GM21576 (cell line): ENCODE data around the gene KANTR.
"Not testable (repeated sequence)": the region's sequence is repeated elsewhere in the genome, so short reads cannot be mapped to it uniquely, and the experiment has no call there.

ENCODE experiments used
- ATAC-seq: cut with Tn5 transposase; IDR thresholded peaks from one replicate; pipeline ENCODE4 v1.9.1; 2021; ENCODE audit warnings: mild to moderate bottlenecking, moderate library complexity; ENCODE audit not compliant: unreplicated experiment

KANTR gene

DNA sequence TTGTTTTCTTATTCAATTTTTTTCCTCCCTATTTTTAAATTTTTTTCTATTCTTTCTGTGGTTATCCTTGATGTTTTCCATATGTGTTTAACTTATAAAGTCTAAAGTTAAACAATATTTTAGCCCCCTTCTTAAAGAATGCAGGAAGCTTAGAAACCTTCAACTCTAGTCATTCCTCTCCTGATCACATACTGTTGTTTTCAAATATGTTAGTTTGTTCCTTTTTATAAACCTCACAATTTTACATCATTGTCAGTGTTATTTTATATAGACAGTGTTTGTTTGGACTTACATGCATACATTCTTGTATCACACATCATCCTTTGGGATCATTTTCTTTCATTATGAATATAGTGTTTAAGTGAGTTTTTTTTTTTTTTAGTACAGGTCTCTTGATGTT is 31.6 kb downstream of the KANTR start:
- ATAC-seq = no peak

DNA sequence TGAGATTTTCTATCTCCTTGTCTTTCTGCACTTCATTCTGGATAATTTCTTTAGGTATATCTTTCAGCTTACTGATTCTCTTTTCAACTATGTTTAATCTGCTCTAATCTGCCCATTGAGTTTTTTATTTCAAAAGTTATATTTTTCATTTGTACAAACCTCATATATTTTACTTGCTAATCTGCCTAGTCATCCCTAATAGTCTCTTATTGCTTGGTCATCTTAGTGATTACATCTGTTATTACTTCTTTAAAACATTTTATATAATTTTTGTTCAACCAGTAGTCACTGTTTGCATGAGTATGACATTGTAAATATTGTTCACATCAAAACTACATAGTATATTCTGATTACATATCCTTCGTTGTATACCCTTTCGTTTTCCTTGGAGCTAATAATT is 32.4 kb downstream of the KANTR start:
- ATAC-seq = no peak

DNA sequence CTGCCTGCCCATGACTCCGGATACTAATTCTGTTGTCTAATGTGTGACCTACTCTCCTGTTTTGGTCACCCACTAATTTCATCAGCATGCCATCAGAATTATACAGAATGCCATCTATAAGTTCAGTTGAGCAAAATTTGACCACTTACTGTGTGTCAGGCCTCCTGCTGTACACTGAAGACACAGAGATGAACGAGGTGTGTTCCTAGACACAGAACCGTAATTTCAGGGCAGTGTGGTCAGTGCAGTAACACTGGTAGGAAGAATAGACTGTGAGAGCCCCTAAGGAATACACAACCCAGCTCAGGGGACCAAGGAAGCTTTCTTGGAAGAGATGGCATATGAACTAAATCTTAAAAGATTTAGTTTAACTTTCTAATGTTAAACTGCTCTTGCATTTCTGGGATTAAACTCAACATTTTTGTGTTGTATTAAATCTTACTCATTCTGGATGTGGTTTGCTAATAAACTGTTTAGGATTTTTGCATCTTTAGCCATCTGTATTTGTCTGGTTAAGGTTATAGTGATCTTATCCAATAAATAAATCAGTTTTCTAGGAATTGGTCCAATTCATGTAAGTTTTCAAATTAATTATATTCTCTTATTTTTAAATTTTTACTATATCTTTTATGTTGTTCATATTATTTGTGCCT is 34.3 kb downstream of the KANTR start:
- no peak for ATAC-seq

- no peak for ATAC-seq
These were observed 39.5 kb downstream of the KANTR start for GRCh38 chrX:53133400-53133799.

- ATAC-seq = no peak
These were observed 41.6 kb downstream of the KANTR start for GRCh38 chrX:53135581-53135980.

DNA sequence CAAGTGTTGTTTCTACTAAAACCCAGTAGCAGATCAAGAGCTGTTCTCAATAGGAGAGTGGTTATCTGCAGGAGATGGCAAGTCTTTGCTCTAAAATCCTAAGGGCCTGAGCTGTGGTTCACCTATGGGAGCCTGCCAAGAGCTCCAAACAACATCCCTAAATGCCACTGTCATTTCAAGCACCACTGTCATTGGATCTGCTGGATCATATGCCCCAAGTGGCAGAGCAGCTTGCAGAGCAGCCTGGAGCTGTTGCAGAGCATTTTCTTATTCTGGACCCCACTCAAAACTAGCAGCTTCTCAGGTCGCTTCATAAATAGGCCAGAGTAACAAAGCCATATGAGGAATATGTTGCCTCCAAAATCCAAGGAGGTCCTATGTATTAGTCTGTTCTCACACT is 59.6 kb downstream of the KANTR start:
- no peak for ATAC-seq

- no peak for ATAC-seq
These were observed 61.7 kb downstream of the KANTR start for GRCh38 chrX:53155512-53156206.

GRCh38 chrX:53156207-53156596 is 62.3 kb downstream of the KANTR start:
- no peak for ATAC-seq

DNA sequence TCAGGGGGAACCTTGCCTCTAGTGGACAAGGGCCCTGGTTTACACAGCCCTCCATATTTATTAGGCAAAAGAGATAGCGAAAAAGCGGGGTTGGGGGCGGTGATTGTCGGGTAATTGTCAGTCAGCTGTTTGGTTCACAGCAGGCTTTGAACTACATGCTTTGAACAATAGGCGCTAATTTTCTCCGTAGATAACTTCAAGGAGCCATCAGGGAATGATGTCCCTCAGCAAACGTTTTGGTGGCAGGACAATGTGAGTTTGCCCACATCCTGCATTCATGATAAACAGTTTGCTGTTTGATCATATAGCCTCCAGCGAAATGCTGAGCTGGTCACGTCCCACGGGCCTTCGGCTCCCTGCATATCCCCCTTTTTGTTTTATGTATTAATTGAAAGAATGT is 65.2 kb downstream of the KANTR start:
- ATAC-seq = no peak

DNA sequence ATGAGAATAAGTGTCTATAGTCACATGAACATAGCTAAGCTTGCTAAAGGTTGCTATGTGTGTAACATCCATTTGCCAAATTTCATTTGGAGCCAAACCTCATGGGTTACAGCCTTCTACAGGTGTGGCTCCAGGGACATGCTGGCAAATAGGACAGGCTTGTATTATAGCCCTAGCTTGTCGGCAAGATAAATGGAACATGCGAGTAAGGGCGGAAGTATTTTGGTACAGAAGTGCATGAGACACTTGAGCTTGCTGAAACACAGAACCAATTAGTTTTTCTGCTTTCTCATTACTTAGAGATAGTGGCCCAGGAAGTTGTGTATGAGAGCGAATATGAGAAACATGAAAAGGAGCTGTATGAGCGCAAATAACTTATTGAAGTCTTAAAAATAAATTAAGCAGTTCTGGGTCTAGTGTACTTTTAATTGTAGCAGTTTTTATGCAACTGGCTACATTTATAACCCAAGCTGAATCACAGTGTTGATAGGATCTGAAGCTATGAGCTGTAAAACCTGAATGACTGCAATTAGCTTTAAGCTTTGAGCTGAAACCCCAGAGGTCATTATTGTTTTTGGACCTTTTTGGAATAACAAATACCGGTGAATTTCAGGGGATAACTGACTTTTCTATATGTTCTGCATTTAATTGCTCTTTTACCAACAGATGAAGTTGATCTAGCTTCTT is 66.5 kb downstream of the KANTR start:
- no peak for ATAC-seq

- no peak for ATAC-seq
These were observed 69.5 kb downstream of the KANTR start for GRCh38 chrX:53163436-53163835.

- not testable (repeated sequence) for ATAC-seq
These were observed 70.6 kb downstream of the KANTR start for GRCh38 chrX:53164566-53164965.

GRCh38 chrX:53166103-53166502 is 72.2 kb downstream of the KANTR start:
- no peak for ATAC-seq

- ATAC-seq = no peak
These were observed 77.4 kb downstream of the KANTR start for GRCh38 chrX:53171356-53171755.
